NCI-H1436 treated with DMSO at 0.1 percent for 48 hours (cell line): Measurements from ENCODE around the gene PBX2.
"Not testable (repeated sequence)": the region's sequence is repeated elsewhere in the genome, so short reads cannot be mapped to it uniquely, and the experiment has no call there.

Experiments used
- DNase-seq: peaks from one replicate; lab custom pipeline; 2025; lab: John Stamatoyannopoulos, UW

The PBX2 gene, protein sequence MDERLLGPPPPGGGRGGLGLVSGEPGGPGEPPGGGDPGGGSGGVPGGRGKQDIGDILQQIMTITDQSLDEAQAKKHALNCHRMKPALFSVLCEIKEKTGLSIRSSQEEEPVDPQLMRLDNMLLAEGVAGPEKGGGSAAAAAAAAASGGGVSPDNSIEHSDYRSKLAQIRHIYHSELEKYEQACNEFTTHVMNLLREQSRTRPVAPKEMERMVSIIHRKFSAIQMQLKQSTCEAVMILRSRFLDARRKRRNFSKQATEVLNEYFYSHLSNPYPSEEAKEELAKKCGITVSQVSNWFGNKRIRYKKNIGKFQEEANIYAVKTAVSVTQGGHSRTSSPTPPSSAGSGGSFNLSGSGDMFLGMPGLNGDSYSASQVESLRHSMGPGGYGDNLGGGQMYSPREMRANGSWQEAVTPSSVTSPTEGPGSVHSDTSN

DNA sequence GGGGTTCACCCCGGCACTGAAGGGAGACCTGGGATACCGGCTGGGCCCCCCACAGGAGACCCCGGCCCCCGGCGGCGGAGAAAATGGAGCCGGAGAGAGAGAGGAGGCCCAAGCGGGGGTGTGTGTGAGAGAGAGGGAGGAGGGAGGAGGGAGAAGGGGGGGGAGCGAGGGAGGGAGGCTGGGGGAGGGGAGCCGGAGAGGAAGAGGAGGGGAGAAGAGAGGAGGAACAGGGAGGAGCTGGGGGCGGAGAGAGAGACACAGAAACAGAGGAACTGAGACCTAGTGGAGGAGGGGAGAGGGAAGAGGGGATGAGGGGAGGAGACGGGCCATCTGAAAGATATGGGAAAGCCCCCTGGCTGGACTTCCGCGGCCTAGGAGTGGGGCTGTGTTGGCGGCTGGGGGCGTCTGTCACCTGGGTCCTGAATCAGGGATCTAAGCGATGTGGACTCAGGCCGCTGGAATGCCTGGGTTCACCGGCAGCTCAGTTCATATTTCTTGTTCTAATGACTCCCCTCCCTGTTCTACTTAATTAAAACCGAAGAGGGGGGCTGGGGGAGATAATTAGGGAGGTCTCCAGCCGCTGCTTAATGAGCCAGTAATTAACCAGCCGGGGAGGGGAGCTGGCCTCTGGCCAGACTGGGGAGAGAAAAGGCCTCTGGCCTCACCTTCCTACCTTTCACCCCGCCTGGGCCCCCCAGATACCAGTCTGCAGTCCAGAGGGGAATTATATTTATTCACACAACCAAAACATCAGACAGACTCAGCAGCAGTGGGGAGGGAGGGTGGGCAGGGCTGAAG is at the start of gene PBX2:
Gene PBX2 (minus strand): TSS at position 149 of the 798 bp plus-strand sequence. CDS start 287 bp downstream, outside the sequence.
- DNase-seq: peak; percentile 49

DNA sequence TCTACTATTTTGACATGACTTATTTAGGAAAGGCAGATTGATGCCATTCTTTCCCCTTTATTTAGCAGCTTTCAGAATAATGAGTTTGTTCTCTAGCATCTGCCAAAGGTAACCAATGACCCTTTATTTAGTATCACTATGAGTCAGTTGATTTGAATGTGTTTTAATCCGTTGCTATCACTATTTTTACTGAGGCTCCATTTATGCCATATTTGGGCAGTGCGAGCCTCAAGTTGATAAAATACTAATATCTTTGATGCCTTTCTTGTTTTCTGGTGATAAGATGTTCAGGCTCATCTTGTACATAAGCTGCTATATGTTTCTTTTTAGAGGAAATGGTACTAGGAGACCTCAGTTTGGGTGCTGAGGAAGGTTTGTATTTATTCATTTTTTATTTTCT is 49.5 kb upstream of the PBX2 start:
- no peak for DNase-seq

- no peak for DNase-seq
Measured at GRCh38 chr6:32234934-32235333, 44.9 kb upstream of the PBX2 start.

DNA sequence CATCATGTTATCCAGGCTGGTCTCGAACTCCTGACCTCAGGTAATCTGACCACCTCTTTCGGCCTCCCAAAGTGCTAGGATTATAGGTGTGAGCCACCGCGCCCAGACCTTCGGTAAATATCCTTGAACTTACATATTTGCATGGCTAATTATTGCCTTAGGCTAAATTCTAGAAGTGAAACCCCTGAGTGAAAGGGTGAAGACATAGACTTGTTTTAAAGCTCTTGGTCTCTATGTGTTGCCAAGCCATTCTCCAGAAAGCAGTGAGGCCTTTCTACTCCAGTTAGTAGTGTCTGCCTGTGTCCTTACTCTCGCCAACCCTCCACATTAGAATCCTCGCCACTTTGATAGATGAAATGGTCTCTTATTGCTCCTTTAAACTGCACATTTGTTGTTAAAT is 36.4 kb upstream of the PBX2 start:
- no peak for DNase-seq

- DNase-seq: no peak
Measured at GRCh38 chr6:32224696-32225095, 34.7 kb upstream of the PBX2 start.

DNA sequence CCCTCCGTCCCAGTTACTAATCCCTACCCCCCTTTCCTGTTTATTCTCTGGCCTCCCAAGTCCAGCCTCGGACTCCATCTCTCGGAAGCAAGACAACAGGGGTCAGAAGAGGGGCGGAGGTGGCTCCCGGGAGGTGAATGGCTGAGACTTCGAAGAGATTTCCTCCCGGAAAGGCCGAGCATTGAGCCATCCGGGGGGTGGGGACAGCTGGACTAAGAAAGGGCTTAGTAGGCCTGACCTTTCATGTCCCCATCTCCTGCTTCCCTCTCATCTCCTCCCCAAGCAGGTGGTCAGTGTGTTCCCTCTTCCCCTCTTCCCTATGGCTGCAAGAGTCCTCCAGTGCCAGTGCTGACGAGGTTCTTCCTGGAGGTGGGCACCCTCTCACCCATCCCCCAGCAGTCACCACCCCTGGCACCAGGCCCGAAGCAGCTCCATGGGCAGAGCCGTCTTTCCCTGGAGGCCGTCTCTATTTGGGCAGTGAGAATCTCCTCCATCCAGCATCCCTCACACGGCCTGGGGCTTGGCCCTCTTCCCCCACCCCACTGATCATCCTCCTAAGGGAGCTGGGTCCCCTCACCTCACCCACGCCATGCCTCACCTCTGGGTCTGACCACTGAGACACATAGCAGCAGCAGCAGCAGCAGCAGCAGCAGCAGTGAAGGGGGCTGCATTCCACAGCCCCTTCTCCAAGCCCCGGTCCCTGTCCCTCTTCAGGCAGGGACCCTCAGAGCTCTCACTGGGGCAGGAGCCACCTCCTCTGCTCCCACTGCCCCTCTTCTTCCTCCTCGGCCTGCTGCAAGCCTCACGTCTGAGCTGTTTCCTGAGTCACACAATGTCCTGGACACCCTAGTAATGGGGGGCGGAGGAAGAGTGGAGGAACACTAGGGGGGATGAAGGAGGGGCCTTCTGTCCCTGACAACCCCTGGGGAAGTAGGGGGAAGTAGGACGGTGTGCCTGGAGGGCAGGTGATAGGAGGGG is 33.5 kb upstream of the PBX2 start, which contains the start of gene NOTCH4:
Gene NOTCH4 (minus strand): TSS at position 810 of the 978 bp plus-strand sequence. CDS start 139 bp downstream, at position 671.
- no peak for DNase-seq

DNA sequence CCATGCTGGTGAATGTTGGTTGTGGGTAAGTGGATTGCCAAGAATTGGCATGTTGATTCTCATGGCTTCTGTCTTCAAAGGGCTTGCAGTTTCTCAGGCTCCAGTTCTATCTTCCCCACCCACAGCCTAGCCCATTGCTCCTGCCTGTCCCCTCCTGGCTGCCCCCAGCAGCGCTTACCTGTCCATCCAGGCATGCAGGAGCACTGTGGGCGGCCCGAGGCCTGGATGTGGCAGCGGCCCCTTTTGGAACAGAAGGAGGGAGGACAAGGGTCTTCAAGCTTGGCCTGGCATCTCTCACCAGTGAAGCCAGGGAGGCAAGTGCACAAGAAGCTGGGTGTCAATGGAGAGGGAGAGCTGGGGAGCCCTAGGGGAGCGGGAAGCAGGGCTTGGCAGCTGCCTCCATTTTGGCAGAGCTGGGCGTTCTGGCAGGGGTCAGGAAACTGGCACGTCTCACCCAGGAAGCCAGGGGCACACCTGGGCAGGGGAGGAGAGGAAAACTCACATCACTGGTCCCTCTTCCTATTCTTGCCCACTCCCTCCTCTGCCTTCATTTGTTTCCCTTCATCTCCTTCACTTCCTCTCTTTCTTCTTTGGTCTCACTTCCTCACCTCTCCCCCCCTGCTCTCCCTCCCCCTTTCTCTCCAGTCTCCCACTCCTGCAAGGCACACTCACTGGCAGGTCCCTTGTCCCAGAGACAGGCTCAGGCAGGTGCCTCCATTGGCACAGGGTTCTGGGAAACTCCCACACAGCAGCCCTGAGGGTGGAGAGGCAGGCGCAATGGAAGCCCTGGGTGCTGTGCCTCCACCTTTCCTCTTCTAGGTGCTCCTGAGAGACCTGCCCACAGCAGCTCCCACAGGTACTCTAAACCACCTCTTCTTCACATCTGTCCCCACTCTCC is 32.6 kb upstream of the PBX2 start:
- DNase-seq: no peak

- DNase-seq: no peak
Measured at GRCh38 chr6:32220021-32220420, 30.0 kb upstream of the PBX2 start.

- no peak for DNase-seq
Measured at GRCh38 chr6:32218167-32218566, 28.2 kb upstream of the PBX2 start.

DNA sequence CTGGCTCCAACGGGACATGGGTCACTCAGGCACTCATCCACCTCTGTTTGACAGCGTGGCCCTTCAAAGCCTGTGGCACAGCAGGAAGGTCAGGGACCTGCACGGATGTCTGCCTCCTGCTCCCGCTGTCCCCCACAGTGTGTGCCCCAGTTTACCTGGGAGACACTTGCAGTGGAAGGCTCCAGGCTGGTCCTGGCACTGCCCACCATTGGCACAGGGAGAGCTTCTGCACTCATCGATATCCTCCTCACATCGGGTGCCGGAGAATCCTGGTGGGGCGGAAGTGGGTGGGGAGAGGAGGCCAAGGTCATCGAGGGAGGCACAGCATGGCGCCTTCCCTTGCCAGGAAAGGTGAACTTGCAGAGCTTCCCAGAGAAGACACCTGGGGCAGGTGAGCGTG is 27.0 kb upstream of the PBX2 start:
- DNase-seq: no peak

DNA sequence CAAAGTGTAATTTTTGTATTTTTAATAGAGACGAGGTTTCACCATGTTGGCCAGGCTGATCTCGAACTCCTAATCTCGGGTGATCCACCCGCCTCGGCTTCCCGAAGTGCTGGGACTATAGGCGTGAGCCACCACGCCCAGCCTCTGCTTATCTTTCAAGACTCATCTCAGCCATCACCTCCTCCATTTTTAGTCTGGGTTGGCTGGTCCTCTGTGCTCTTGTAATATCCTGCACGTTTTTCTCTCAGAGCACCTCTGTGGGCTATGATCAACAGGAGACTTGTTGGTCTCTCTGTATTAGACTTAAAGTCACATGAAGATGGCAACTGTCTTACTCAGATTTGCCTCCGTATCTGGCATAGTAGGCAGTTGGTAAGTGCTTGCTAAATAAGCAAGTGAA is 26.3 kb upstream of the PBX2 start:
- no peak for DNase-seq

DNA sequence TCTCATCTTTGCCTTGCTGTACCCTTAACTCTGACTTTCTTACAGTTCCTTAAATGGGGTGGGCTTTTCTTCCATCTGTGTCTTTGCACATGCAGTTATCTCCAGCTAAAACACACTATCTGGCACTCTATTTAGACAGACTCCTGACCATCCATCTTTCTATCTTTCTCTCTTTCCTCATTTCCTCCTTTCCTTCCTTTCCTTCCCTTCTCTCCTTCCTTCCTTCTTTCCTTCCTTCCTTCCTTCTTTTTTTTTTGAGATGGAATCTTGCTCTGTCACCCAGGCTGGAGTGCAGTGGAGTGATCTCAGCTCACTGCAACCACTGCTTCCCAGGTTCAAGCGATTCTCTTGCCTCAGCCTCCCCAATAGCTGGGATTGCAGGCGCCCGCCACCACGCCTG is 25.6 kb upstream of the PBX2 start:
- no peak for DNase-seq

DNA sequence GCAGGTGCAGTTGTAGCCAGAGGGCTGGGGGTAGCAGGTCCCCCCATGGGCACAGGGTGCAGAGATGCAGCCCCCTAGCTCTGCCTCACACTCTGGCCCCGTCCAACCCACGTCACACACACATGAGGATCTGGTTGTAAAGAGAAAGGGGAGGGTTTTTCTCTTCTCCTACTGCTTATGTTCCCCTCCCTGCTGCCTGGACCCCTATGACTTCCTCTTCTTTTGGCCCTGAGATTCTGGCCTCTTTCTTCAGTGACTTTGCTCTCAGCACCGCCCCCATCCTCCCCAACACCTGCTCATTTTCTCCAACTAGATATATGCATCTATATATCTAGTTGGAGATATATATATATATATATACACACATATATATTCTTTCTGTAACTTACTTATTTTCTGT is 24.1 kb upstream of the PBX2 start:
- DNase-seq: no peak

- no peak for DNase-seq
Measured at GRCh38 chr6:32213649-32214048, 23.6 kb upstream of the PBX2 start.

GRCh38 chr6:32212076-32212760 is 22.2 kb upstream of the PBX2 start:
- no peak for DNase-seq

DNA sequence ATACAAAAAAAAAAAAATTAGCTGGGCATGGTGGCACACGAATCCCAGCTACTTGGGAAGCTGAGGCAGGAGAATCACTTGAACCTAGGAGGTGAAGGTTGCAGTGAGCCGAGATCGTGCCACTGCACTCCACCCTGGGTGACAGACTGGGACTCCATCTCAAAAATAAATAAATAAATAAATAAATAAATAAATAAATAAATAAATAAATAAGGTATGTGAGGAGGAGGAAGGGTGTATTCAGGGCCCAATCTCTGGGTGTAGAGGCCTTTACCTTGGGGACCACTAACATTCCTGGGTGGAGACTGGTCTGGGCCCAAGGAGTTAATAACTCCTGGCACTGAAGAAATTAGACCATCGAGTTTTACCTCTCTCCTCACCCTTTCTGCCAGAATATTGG is 21.4 kb upstream of the PBX2 start:
- DNase-seq: not testable (repeated sequence)

GRCh38 chr6:32210191-32210601 is 20.2 kb upstream of the PBX2 start:
- no peak for DNase-seq

GRCh38 chr6:32208996-32209395 is 19.0 kb upstream of the PBX2 start:
- DNase-seq: no peak

- no peak for DNase-seq
Measured at GRCh38 chr6:32204268-32204715, 14.3 kb upstream of the PBX2 start.
